ENCODE measurements around the gene AGFG2. TPM values are rescaled to one million over a fixed set of nuclear protein-coding genes. Genes with fewer than 3 reads are reported as not detected.

The AGFG2 gene
- total and polyA plus RNA-seq, 2 donors (not counting 1 experiment from before 2014, with no cell fraction given), result 2.4 to 3.1 TPM

DNA sequence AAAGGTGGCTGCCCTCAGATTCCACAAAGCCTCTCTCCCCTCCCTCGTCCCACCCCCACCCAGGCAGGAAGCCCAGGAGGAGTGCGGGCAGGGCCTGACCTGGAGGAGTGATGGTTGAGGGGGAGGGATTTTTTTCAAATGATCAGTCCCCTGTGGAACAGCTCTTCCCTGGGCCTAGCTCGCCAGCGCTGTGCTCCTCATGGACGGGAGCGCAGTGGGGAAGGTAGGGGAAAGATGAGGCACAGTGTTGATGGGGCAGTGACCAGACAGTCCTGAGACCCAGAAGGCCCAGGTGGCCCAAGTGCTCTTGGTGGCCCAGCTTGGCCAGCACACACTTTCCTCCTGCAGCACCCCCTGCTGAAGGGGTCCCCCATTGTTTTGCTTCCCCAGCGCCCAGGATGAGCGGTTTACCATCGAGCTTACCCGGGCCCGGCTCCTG is 26.1 kb downstream of the AGFG2 start:
- Histone ChIP-seq H3K27ac (ENCODE audit: insufficient read depth, low read length) (no peak overlapping the region), H3K9ac (ENCODE audit: insufficient read depth, low read length) (no peak overlapping the region), H3K27me3 (ENCODE audit: control insufficient read depth, insufficient read depth, low read length) (no peaks in the 10 kb centered on the region)

GRCh38 chr7:100566018-100566531 is 27.1 kb downstream of the AGFG2 start:
- no peaks in the 10 kb centered on the region for H3K27me3 ChIP-seq (ENCODE audit: control insufficient read depth, insufficient read depth, low read length)
- DNase-seq (ENCODE audit: low read depth in 2 of 2), result no peak

More for the DNA sequence above, 26.1 kb downstream of the AGFG2 start:
- no peak overlapping the region for H3K4me3 ChIP-seq (replicated peaks in 1 of 4; ENCODE audit: control extremely low read depth in 1 of 4, insufficient read depth in 1 of 4, low read depth in 3 of 4, low read length in 4 of 4)
- no peak for DNase-seq (ENCODE audit: low read depth in 2 of 2)
- H4K20me1 ChIP-seq (ENCODE audit: control insufficient read depth, extremely low read depth, insufficient read depth, low read length), result no peaks in the 10 kb centered on the region
- no peak for TF ChIP-seq CTCF (conservative IDR thresholded peaks at IDR 0.05 in 1 of 2, IDR thresholded peaks at IDR 0.05 in 1 of 2; ENCODE audit: low read depth in 1 of 2, low read length in 2 of 2)
- no peak for TF ChIP-seq EZH2 (IDR thresholded peaks at IDR 0.05; ENCODE audit: low read length, missing control alignments)
- no peaks in the 10 kb centered on the region for H3K4me1 ChIP-seq (ENCODE audit: control insufficient read depth, extremely low read depth, insufficient read depth, low read length)
- no peak overlapping the region for H3K4me2 ChIP-seq (ENCODE audit: extremely low read depth, insufficient read depth, low read length)
- peaks cover 1% of the 10 kb centered on the region for H3K36me3 ChIP-seq (ENCODE audit: control insufficient read depth, insufficient read depth, low read length)
- no peaks in the 10 kb centered on the region for H3K9me3 ChIP-seq (ENCODE audit: control insufficient read depth, insufficient read depth, low read depth, low read length)
- no peaks in the 10 kb centered on the region for H3K79me2 ChIP-seq (ENCODE audit: control insufficient read depth, insufficient read depth, low read length)
- H2AFZ ChIP-seq (ENCODE audit: low read length), result no peak overlapping the region

More at GRCh38 chr7:100566018-100566531, 27.1 kb downstream of the AGFG2 start:
- Histone ChIP-seq H3K36me3 (ENCODE audit: control insufficient read depth, insufficient read depth, low read length) (peaks cover 3% of the 10 kb centered on the region), H3K79me2 (ENCODE audit: control insufficient read depth, insufficient read depth, low read length) (no peaks in the 10 kb centered on the region), H4K20me1 (ENCODE audit: control insufficient read depth, extremely low read depth, insufficient read depth, low read length) (no peaks in the 10 kb centered on the region), H3K9ac (ENCODE audit: insufficient read depth, low read length) (no peak overlapping the region), H2AFZ (ENCODE audit: low read length) (no peak overlapping the region), H3K4me1 (ENCODE audit: control insufficient read depth, extremely low read depth, insufficient read depth, low read length) (no peaks in the 10 kb centered on the region), H3K4me2 (ENCODE audit: extremely low read depth, insufficient read depth, low read length) (no peak overlapping the region), H3K27ac (ENCODE audit: insufficient read depth, low read length) (no peak overlapping the region), H3K9me3 (ENCODE audit: control insufficient read depth, insufficient read depth, low read depth, low read length) (no peaks in the 10 kb centered on the region), H3K4me3 (replicated peaks in 1 of 4; ENCODE audit: control extremely low read depth in 1 of 4, insufficient read depth in 1 of 4, low read depth in 3 of 4, low read length in 4 of 4) (no peak overlapping the region)
- TF ChIP-seq EZH2 (IDR thresholded peaks at IDR 0.05; ENCODE audit: low read length, missing control alignments), result no peak
- no peak for TF ChIP-seq CTCF (conservative IDR thresholded peaks at IDR 0.05 in 1 of 2, IDR thresholded peaks at IDR 0.05 in 1 of 2; ENCODE audit: low read depth in 1 of 2, low read length in 2 of 2)
